Measurements from ENCODE around the gene LUC7L3. TPM values are rescaled to one million over a fixed set of nuclear protein-coding genes. Genes with fewer than 3 reads are reported as not detected.

Gene LUC7L3
- total RNA-seq, 1 experiment from 2014 or later, result 184 TPM

- TF ChIP-seq FOSL1 (IDR thresholded peaks at IDR 0.05; ENCODE audit: low read depth) (no peak), EZH2 (IDR thresholded peaks at IDR 0.05) (no peak), RAD21 (IDR thresholded peaks at IDR 0.05; ENCODE audit: low read depth) (no peak), SIN3A (IDR thresholded peaks at IDR 0.05; ENCODE audit: low read depth) (no peak)
- intact Hi-C loops (cut with micrococcal nuclease), result no loop called here
- Histone ChIP-seq H3K9me2 (ENCODE audit: insufficient read depth) (no peaks in the 10 kb centered on the region), H3K4me2 (ENCODE audit: low read length) (no peak overlapping the region), H3K27me3 (ENCODE audit: insufficient read depth, low read length) (no peaks in the 10 kb centered on the region), H3K36me3 (ENCODE audit: control insufficient read depth in 1 of 2, insufficient read depth in 2 of 2, low read length in 2 of 2) (no peaks in the 10 kb centered on the region), H3K9me3 (ENCODE audit: control insufficient read depth in 1 of 2, insufficient read depth in 1 of 2, low read depth in 1 of 2, low read length in 2 of 2) (no peaks in the 10 kb centered on the region), H3K79me2 (ENCODE audit: insufficient read depth, low read length) (no peaks in the 10 kb centered on the region), H4K20me1 (ENCODE audit: insufficient read depth) (no peaks in the 10 kb centered on the region), H3K9ac (ENCODE audit: low read length) (no peak overlapping the region), H3K4me3 (replicated peaks in 1 of 2; ENCODE audit: low read depth in 1 of 2, low read length in 2 of 2) (no peak overlapping the region), H3K27ac (ENCODE audit: low read depth, low read length) (no peak overlapping the region), H3K4me1 (ENCODE audit: control insufficient read depth in 1 of 2, insufficient read depth in 2 of 2, low read length in 2 of 2) (no peaks in the 10 kb centered on the region), H2AFZ (ENCODE audit: low read depth, low read length, poor library complexity, severe bottlenecking) (no peak overlapping the region)
- POLR2A ChIA-PET, result interaction anchor here (0.5 kb wide), 1 partner anchor 55 kb away, joined by 5 read pairs; no protein-coding TSS in a partner anchor
- no TSS peak for BruUV-seq (replicated peaks)
- RAD21 ChIA-PET (ENCODE audit: low non-redundant PET in 1 of 2, low total read pairs in 2 of 2, uncharacterized antibody in 2 of 2, unreplicated experiment in 2 of 2), result no interaction called here
- DNase-seq (ENCODE audit: low read depth, low spot score) (no peak), ATAC-seq (no peak)
- CTCF ChIA-PET, result no interaction called here
Measured at GRCh38 chr17:50792132-50792531, 72.7 kb downstream of the LUC7L3 start.

DNA sequence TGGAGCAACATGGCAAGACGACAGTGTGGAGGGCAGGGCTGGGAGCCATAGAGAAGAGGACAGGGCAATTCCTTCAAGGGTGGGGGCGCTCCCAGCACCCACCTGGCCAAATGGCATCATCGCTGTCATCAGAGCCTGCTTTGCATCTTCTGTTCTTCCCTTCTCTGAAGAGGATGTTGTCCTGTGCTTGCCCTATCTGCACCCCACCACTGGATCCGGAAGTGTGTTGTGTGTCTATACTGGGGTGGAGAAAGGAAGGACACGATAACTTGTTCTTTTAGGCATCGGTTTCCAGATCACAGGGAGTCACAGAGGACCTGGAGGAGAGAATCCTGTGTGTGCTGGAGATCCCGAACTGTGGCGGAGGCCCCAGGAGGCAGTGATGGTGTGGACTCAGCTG, 73.6 kb downstream of the LUC7L3 start:
- no peaks in the 10 kb centered on the region for H3K9me2 ChIP-seq (ENCODE audit: insufficient read depth)
- ChIA-PET POLR2A (no interaction called here), CTCF (no interaction called here), RAD21 (ENCODE audit: low non-redundant PET in 1 of 2, low total read pairs in 2 of 2, uncharacterized antibody in 2 of 2, unreplicated experiment in 2 of 2) (no interaction called here)
- no peak overlapping the region for H3K9ac ChIP-seq (ENCODE audit: low read length)
- BruUV-seq (replicated peaks), result no TSS peak
- H2AFZ ChIP-seq (ENCODE audit: low read depth, low read length, poor library complexity, severe bottlenecking), result no peak overlapping the region
- H3K36me3 ChIP-seq (ENCODE audit: control insufficient read depth in 1 of 2, insufficient read depth in 2 of 2, low read length in 2 of 2), result no peaks in the 10 kb centered on the region
- H3K4me3 ChIP-seq (replicated peaks in 1 of 2; ENCODE audit: low read depth in 1 of 2, low read length in 2 of 2), result no peak overlapping the region
- no peaks in the 10 kb centered on the region for H3K9me3 ChIP-seq (ENCODE audit: control insufficient read depth in 1 of 2, insufficient read depth in 1 of 2, low read depth in 1 of 2, low read length in 2 of 2)
- intact Hi-C loops (cut with micrococcal nuclease), result no loop called here
- H3K27ac ChIP-seq (ENCODE audit: low read depth, low read length), result no peak overlapping the region
- no peaks in the 10 kb centered on the region for H3K79me2 ChIP-seq (ENCODE audit: insufficient read depth, low read length)
- ATAC-seq (0 out of 2 replicates have a peak, but pooled peaks have one; percentile 22), DNase-seq (ENCODE audit: low read depth, low spot score) (no peak)
- H3K27me3 ChIP-seq (ENCODE audit: insufficient read depth, low read length), result no peaks in the 10 kb centered on the region
- no peak overlapping the region for H3K4me2 ChIP-seq (ENCODE audit: low read length)
- no peaks in the 10 kb centered on the region for H4K20me1 ChIP-seq (ENCODE audit: insufficient read depth)
- H3K4me1 ChIP-seq (ENCODE audit: control insufficient read depth in 1 of 2, insufficient read depth in 2 of 2, low read length in 2 of 2), result no peaks in the 10 kb centered on the region
- TF ChIP-seq SP1 (IDR thresholded peaks at IDR 0.05; ENCODE audit: low read depth), result no peak
- no peak for TF ChIP-seq CEBPB (IDR thresholded peaks at IDR 0.05; ENCODE audit: low read depth)
- TF ChIP-seq, protein P1, sequence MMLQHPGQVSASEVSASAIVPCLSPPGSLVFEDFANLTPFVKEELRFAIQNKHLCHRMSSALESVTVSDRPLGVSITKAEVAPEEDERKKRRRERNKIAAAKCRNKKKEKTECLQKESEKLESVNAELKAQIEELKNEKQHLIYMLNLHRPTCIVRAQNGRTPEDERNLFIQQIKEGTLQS (IDR thresholded peaks at IDR 0.05), result no peak
- no peak for TF ChIP-seq EZH2phosphoT487 (IDR thresholded peaks at IDR 0.05; ENCODE audit: borderline replicate concordance)
- no peak for TF ChIP-seq CBX3 (IDR thresholded peaks at IDR 0.05; ENCODE audit: low read depth)
- no peak for TF ChIP-seq ZBTB33 (IDR thresholded peaks at IDR 0.05; ENCODE audit: extremely low read depth, insufficient replicate concordance, low read length)
- no peak for TF ChIP-seq ZFX (IDR thresholded peaks at IDR 0.05)
- no peak for TF ChIP-seq REST (IDR thresholded peaks at IDR 0.05; ENCODE audit: low read depth)
- no peak for TF ChIP-seq SIN3A (IDR thresholded peaks at IDR 0.05; ENCODE audit: low read depth)
- no peak for TF ChIP-seq FOSL1 (IDR thresholded peaks at IDR 0.05; ENCODE audit: low read depth)
- no peak for TF ChIP-seq POLR2A (IDR thresholded peaks at IDR 0.05; ENCODE audit: borderline replicate concordance, extremely low read depth, insufficient read depth, insufficient read length)
- TF ChIP-seq, protein P2, sequence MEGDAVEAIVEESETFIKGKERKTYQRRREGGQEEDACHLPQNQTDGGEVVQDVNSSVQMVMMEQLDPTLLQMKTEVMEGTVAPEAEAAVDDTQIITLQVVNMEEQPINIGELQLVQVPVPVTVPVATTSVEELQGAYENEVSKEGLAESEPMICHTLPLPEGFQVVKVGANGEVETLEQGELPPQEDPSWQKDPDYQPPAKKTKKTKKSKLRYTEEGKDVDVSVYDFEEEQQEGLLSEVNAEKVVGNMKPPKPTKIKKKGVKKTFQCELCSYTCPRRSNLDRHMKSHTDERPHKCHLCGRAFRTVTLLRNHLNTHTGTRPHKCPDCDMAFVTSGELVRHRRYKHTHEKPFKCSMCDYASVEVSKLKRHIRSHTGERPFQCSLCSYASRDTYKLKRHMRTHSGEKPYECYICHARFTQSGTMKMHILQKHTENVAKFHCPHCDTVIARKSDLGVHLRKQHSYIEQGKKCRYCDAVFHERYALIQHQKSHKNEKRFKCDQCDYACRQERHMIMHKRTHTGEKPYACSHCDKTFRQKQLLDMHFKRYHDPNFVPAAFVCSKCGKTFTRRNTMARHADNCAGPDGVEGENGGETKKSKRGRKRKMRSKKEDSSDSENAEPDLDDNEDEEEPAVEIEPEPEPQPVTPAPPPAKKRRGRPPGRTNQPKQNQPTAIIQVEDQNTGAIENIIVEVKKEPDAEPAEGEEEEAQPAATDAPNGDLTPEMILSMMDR (IDR thresholded peaks at IDR 0.05 in 2 of 3, conservative IDR thresholded peaks at IDR 0.05 in 1 of 3; ENCODE audit: borderline replicate concordance in 1 of 3, insufficient read depth in 1 of 3, low read depth in 2 of 3, low read length in 2 of 3), result no peak
- no peak for TF ChIP-seq JUND (IDR thresholded peaks at IDR 0.05)
